Testis (tissue), 3 donors: ENCODE measurements around the gene HJURP. TPM values are rescaled to one million over a fixed set of nuclear protein-coding genes. Genes with fewer than 3 reads are reported as not detected.

ENCODE experiments used
- DNase-seq: peaks from one replicate; pipeline ENCODE4 v3.0.0-alpha.2; 2019
- H3K27ac ChIP-seq, 2 donors: fragments of 200-600 bp; sonication (generic); one replicate each; pipeline ENCODE4 v1.5.1; 2019
- H3K27me3 ChIP-seq: fragments of 200-600 bp; sonication (generic); one replicate; pipeline ENCODE4 v1.5.1; 2019
- H3K36me3 ChIP-seq: fragments of 200-600 bp; sonication (generic); one replicate; pipeline ENCODE4 v1.5.1; 2017; ENCODE audit warnings: low read depth; ENCODE audit errors: missing control alignments
- H3K4me1 ChIP-seq: fragments of 200-600 bp; sonication (generic); one replicate; pipeline ENCODE4 v1.5.1; 2019
- H3K4me3 ChIP-seq, 2 donors: fragments of 200-600 bp; sonication (generic); one replicate each; pipeline ENCODE4 v1.5.1; 2017 to 2019
- H3K9me3 ChIP-seq: fragments of 200-600 bp; sonication (generic); one replicate; pipeline ENCODE4 v1.5.1; 2017
- POLR2A ChIP-seq: fragments of 450-650 bp; IDR thresholded peaks from one replicate; pipeline ENCODE4 v1.6.1; 2017; ENCODE audit warnings: antibody characterized with exemption, mild to moderate bottlenecking, moderate library complexity
- WGBS, 2 donors: methylation state at CpG; one replicate each; pipeline ENCODE4 v1.1.5; 2018; 5-methylcytosine and 5-hydroxymethylcytosine counted together
- intact Hi-C: fragments of 100-400 bp; cut with DNase I; formaldehyde crosslinking; loops from one replicate; pipeline ENCODE4 v1.15.1; 2023; ENCODE audit warnings: low total_unique reads
- polyA plus RNA-seq: library from polyadenylated mRNA; stranded (reverse); fragments of 350-450 nt; fragmentation: Illumina TruSeq; extraction: RNeasy Lipid Tissue Mini Kit (QIAGEN cat#74804); gene quantifications from one replicate; pipeline ENCODE4 v1.2.3, GENCODE V29; 2014; ENCODE audit warnings: low read depth, low replicate concordance; ENCODE audit not compliant: insufficient read depth
- total RNA-seq, 2 donors: library from RNA; depleted of rRNA; stranded (reverse); fragments of >200 nt; gene quantifications; one replicate each; pipeline ENCODE4 v1.2.3, GENCODE V29; 2016
- TF ChIP-seq, protein P1 (sequence below), 3 experiments: fragments of 450-650 bp in 2 of 3; fragments of 200-600 bp in 1 of 3; sonication (generic) in 1 of 3; IDR thresholded peaks; one replicate each; pipeline ENCODE4 v1.5.1; 2016 to 2019; ENCODE audit warnings: antibody characterized with exemption in 3 of 3, mild to moderate bottlenecking in 2 of 3, moderate library complexity in 1 of 3

The HJURP gene
- total and polyA plus RNA-seq, 3 donors from 2014 or later, result 10.2 to 30.2 (median 13.9) TPM

DNA sequence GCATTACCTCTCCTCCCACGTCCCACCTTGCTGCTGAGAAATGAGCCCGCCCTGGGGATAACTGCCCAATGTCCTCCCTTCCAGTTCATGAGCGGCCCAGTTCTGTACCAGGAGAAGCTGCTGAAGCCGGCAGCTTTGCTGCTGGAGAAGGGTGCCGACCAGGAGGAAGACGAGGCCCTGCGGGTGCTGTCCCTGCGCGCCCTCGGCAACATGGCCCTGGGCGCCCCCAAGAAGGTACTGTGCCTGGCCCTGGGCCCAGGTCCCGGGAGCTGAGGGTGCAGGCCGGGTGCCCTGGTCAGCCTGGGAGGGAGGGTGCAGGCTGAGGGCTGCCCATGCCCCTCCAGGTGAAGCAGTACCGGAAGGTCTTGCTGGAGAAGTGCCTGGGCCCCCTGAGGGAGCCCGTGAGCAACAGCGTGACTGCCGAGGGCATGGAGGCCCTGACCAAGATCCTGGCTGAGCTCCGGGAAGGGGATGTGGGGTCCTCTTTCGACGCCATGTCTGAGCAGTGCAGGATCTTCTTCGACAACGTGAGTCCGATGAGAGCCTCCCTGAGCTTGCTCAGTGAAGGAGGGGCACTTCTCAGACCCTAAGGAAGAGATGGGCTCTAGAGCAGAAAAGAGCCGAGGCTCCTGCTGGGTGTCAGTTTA is 25.7 kb downstream of the HJURP start:
- no peak for TF ChIP-seq POLR2A
- TF ChIP-seq, protein P1, sequence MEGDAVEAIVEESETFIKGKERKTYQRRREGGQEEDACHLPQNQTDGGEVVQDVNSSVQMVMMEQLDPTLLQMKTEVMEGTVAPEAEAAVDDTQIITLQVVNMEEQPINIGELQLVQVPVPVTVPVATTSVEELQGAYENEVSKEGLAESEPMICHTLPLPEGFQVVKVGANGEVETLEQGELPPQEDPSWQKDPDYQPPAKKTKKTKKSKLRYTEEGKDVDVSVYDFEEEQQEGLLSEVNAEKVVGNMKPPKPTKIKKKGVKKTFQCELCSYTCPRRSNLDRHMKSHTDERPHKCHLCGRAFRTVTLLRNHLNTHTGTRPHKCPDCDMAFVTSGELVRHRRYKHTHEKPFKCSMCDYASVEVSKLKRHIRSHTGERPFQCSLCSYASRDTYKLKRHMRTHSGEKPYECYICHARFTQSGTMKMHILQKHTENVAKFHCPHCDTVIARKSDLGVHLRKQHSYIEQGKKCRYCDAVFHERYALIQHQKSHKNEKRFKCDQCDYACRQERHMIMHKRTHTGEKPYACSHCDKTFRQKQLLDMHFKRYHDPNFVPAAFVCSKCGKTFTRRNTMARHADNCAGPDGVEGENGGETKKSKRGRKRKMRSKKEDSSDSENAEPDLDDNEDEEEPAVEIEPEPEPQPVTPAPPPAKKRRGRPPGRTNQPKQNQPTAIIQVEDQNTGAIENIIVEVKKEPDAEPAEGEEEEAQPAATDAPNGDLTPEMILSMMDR (IDR thresholded peaks at IDR 0.05), result no peak
- Histone ChIP-seq H3K27me3 (no peaks in the 10 kb centered on the region), H3K4me1 (peaks cover 4% of the 10 kb centered on the region), H3K36me3 (no peaks in the 10 kb centered on the region), H3K9me3 (no peaks in the 10 kb centered on the region), H3K27ac (no peak overlapping the region), H3K4me3 (no peak overlapping the region)
- intact Hi-C loops, result no loop called here
- no peak for DNase-seq
- WGBS, 2 donors, result 74 to 79% methylated on average over 11 to 24 of the region's 24 CpGs

DNA sequence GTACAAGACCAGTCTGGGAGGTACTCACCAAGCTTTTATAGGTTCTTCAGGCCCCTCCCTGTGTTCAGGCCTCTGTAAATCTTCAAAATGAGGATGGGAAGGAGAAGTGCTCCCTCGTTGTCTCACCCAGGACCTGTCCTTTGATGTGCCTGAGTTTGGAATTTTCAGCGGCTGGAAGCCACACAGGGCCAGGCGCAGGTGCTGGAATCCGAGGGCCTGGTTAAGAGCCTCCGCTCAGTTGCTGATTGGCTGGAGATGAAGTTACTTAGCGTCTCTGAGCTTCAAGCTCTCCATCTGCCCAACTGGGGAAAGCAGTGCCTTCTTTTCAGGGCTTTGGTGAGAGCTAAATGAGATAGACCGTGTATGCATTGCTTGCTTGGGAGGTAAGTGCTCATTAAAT is 30.0 kb downstream of the HJURP start:
- WGBS, 2 donors, result 70 to 76% methylated on average over 7 of the region's 7 CpGs
- intact Hi-C loops, result no loop called here
- H3K9me3 ChIP-seq, result no peaks in the 10 kb centered on the region
- no peaks in the 10 kb centered on the region for H3K4me1 ChIP-seq
- TF ChIP-seq POLR2A, result no peak
- TF ChIP-seq, protein P1 (IDR thresholded peaks at IDR 0.05), result no peak
- H3K36me3 ChIP-seq, result no peaks in the 10 kb centered on the region
- no peak overlapping the region for H3K4me3 ChIP-seq
- DNase-seq, result no peak
- no peak overlapping the region for H3K27ac ChIP-seq
- H3K27me3 ChIP-seq, result no peaks in the 10 kb centered on the region

DNA sequence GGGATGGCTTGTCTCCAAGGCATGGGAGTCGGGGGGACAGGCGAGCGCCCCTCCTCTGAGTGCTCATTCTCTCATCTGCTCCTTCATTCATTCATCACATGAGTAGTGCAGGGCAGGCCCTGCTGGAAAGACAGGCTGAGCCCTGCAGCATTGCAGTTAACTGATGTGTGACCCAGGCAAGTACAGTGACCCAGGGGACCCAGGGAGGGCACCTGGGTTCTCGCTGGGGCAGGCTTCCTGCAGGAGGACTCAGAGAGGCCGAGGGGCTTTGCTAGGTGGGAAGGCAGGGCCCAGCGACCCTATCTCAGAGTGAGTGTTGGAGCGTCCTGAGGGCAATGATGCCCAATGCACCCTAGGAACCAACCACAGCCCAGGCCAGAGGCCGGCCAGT is 30.6 kb downstream of the HJURP start:
- DNase-seq, result no peak
- H3K27me3 ChIP-seq, result no peaks in the 10 kb centered on the region
- H3K4me3 ChIP-seq, result no peak overlapping the region
- no peak for TF ChIP-seq POLR2A
- intact Hi-C loops, result no loop called here
- 92 to 100% methylated on average over 2 to 8 of the region's 8 CpGs for WGBS, 2 donors
- H3K36me3 ChIP-seq, result no peaks in the 10 kb centered on the region
- H3K27ac ChIP-seq, result no peak overlapping the region
- H3K4me1 ChIP-seq, result no peaks in the 10 kb centered on the region
- H3K9me3 ChIP-seq, result no peaks in the 10 kb centered on the region

DNA sequence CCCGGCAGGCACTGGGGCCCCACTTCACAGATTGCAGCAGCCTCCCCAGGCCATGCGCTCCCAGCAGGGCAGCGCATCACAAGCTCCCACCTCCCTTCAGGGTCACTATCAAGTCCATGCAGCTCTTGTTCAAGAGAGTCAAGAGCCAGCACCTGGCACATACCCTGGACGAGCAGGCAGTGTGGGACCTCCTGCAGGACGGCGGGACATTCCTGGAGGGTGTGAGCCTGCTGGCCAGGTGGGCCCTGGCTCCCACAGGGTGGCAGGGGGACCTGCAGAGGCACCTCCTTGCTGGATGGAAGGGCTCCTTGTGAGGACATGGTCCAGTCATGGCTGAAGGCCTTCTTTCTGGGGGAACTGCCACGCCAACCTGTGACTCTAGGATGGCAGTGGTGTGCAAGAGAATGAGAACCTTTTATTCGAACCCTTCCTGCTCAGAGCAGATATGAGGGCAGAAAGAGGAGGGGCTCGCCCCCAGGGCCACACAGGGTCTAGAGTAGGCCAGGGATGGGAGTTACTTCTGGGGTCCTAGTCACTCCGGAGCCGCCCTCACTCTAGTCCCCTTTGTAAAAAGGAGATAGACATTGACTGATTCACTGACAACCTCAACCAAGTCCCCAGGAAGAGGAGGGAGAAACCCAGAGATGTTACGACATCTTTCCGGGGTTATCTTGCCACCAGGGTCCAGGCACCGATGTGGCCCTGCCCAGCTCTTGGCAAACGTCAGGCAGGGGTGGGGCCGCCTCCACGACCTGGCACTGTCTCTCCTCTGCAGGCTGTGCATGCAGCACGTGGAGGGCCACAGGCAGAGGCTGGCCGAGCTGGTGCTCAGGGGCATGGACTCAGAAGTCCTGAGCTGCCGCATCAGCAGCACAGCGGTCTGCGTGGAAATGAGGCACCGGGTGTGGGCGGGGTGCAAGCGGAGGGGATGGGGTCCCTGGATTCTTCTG is 31.3 kb downstream of the HJURP start:
- Histone ChIP-seq H3K27me3 (no peaks in the 10 kb centered on the region), H3K36me3 (no peaks in the 10 kb centered on the region), H3K27ac (no peak overlapping the region), H3K4me3 (no peak overlapping the region), H3K9me3 (no peaks in the 10 kb centered on the region), H3K4me1 (no peaks in the 10 kb centered on the region)
- TF ChIP-seq POLR2A, result no peak
- TF ChIP-seq, protein P1 (IDR thresholded peaks at IDR 0.05), result no peak
- no peak for DNase-seq
- 83 to 87% methylated on average over 12 to 25 of the region's 25 CpGs for WGBS, 2 donors
- intact Hi-C loops, result no loop called here

DNA sequence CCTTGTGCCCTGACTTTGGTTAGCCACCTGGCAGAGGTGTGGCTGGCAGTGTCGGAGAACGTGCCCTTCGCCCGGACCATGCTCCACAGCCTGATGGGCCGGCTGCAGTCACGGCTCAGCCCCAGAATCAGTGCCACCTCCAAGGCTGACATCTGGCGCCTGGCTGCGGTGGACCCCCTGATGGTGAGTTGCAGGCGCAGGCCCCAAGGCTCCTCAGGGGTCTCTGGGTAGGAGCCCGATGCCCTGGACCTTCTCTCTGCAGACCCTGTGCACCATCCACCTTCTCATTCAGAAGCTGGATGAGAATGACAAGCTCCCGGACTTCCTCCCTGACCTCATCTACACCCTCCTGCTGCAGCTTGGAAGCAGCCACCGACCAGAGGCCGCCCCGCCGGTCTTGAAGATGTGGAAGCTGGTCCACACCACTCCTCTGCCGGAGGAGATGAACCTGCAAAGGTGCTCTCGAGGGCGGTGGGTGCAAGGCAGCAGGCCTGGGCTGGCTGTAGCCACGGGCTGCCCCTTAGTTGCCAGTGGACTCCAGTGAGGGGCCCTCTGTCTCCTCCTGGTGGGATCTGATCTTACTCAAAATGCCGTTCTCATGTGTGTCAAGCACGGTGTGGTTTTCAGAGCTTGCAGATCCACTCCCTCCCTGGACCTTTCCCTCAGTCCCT is 32.1 kb downstream of the HJURP start:
- TF ChIP-seq POLR2A, result no peak
- TF ChIP-seq, protein P1 (IDR thresholded peaks at IDR 0.05), result no peak
- intact Hi-C loops, result no loop called here

More for the DNA sequence above, 32.1 kb downstream of the HJURP start:
- H3K27me3 ChIP-seq, result no peaks in the 10 kb centered on the region
- no peaks in the 10 kb centered on the region for H3K9me3 ChIP-seq
- no peaks in the 10 kb centered on the region for H3K4me1 ChIP-seq
- no peaks in the 10 kb centered on the region for H3K36me3 ChIP-seq
- H3K27ac ChIP-seq, result no peak overlapping the region
- 82 to 92% methylated on average over 12 to 21 of the region's 21 CpGs for WGBS, 2 donors
- no peak for DNase-seq
- H3K4me3 ChIP-seq, result no peak overlapping the region
